NCI-H2227 treated with DMSO at 0.1 percent for 48 hours (cell line): ENCODE data around the gene LTK.
"Not testable (repeated sequence)": the region's sequence is repeated elsewhere in the genome, so short reads cannot be mapped to it uniquely, and the experiment has no call there.

Experiments
- DNase-seq: peaks from one replicate; lab custom pipeline; 2025; lab: John Stamatoyannopoulos, UW

Gene LTK

GRCh38 chr15:41474941-41475340 lies 38.7 kb downstream of the LTK start:
- no peak for DNase-seq

DNA sequence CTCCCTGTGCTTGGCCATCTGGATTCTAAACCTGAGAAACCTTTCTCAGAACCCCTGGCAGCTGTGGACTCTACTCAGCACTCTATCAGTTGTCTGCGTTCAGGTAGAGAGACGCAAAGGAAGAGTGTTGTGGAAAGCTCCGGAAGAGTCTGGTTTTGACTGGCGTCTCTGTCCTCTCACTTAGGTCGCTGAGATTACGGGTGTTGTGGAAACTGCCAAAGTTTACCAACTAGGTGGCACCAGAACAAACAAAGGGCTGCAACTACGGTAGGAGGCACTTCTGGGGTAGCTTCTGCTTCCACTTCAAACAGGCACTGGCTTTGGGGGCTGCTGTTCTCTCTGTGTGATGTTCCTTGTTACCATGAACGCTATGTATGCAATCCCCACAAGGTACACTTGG lies 39.2 kb downstream of the LTK start:
- DNase-seq, result no peak

GRCh38 chr15:41473418-41473817 lies 40.2 kb downstream of the LTK start:
- no peak for DNase-seq

GRCh38 chr15:41469644-41470043 lies 44.0 kb downstream of the LTK start:
- not testable (repeated sequence) for DNase-seq

- no peak for DNase-seq
These were observed 46.9 kb downstream of the LTK start for GRCh38 chr15:41466711-41467110.

GRCh38 chr15:41465822-41466421 lies 47.7 kb downstream of the LTK start:
- peak; percentile 33 for DNase-seq

DNA sequence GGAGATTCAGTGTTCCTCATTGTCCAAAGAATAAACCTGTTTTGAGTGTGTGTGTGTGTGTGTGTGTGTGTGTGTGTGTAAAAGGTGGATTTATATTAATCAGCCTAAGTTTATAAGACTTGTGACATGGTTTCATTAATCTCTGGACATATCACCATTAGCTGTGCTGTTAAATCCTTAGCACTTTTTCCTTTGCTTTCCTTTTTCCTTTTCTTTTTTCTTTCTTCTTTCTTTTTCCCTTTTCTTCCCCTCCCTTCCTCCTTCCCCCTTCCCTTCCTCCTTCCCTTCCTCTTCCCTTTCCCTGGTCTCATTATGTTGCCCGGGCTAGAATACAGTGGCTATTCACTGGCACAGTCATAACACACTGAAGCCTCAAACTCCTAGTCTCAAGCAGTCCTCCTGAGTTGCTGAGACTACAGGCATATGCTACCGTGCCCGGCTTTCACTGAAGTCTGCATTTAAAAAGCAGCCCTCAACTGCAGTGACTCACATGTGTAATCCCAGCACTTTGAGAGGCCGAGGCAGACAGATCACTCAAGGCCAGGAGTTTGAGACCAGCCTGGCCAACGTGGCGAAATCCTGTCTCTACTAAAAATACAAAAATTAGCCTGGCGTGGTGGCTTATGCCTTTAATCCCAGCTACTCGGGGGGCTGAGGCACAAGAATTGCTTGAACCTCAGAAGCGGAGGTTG lies 48.6 kb downstream of the LTK start:
- no peak for DNase-seq

- DNase-seq, result no peak
These were observed 51.4 kb downstream of the LTK start for GRCh38 chr15:41462084-41462795.
